Neural cell (in vitro differentiated cells): ENCODE measurements around the gene COL23A1. TPM values are rescaled to one million over a fixed set of nuclear protein-coding genes. Genes with fewer than 3 reads are reported as not detected.

Source experiments
- H2AFZ ChIP-seq: fragments of 200-600, 300-800 bp; sonication (generic), shearing (Covaris generic); 2 replicates; pipeline ENCODE4 v1.6.0; 2014; ENCODE audit warnings: low read depth, mild to moderate bottlenecking, antibody characterized with exemption, low read length, moderate library complexity
- H3F3A ChIP-seq: fragments of 200-600 bp; shearing (Covaris generic); 2 replicates; pipeline ENCODE4 v1.6.1; 2016; ENCODE audit warnings: mild to moderate bottlenecking, moderate library complexity, mixed read lengths, antibody characterized with exemption, low read length; ENCODE audit not compliant: insufficient read depth, poor library complexity, severe bottlenecking
- H3K27ac ChIP-seq: fragments of 200-600, 300-800 bp; sonication (generic), shearing (Covaris generic); 2 replicates; pipeline ENCODE4 v1.5.1; 2014; ENCODE audit warnings: mild to moderate bottlenecking, low read length, moderate library complexity
- H3K27me3 ChIP-seq: fragments of 300-800, 200-600 bp; sonication (generic), shearing (Covaris generic); 2 replicates; pipeline ENCODE4 v1.6.0; 2014; ENCODE audit warnings: mild to moderate bottlenecking, low read depth, low read length, moderate library complexity; ENCODE audit not compliant: insufficient read depth
- H3K36me3 ChIP-seq: fragments of 300-800, 200-600 bp; sonication (generic), shearing (Covaris generic); 2 replicates; pipeline ENCODE4 v1.5.1; 2014; ENCODE audit warnings: mild to moderate bottlenecking, antibody characterized with exemption, low read length, moderate library complexity; ENCODE audit not compliant: insufficient read depth
- H3K4me2 ChIP-seq: fragments of 300-800, 200-600 bp; sonication (generic), shearing (Covaris generic); 2 replicates; pipeline ENCODE4 v1.6.0; 2014; ENCODE audit warnings: mild to moderate bottlenecking, low read length
- H3K4me3 ChIP-seq: fragments of 300-800, 200-600 bp; sonication (generic), shearing (Covaris generic); 2 replicates; pipeline ENCODE4 v1.5.1; 2014; ENCODE audit warnings: mild to moderate bottlenecking, low read length, moderate library complexity
- H3K79me2 ChIP-seq: fragments of 200-600 bp; shearing (Covaris generic); replicated peaks from 2 replicates; pipeline ENCODE4 v1.6.0; 2014; ENCODE audit warnings: mild to moderate bottlenecking, low read length, moderate library complexity; ENCODE audit not compliant: insufficient read depth
- H3K9ac ChIP-seq: fragments of 300-800, 200-600 bp; sonication (generic), shearing (Covaris generic); 2 replicates; pipeline ENCODE4 v1.6.1; 2016; ENCODE audit warnings: mild to moderate bottlenecking, low read length, mixed read lengths
- H3K9me2 ChIP-seq: fragments of 200-600 bp; shearing (Covaris generic); 2 replicates; pipeline ENCODE4 v1.6.1; 2016; ENCODE audit warnings: mild to moderate bottlenecking, low read length, mixed read lengths; ENCODE audit not compliant: insufficient read depth
- H3K9me3 ChIP-seq: fragments of 200-600, 300-800 bp; sonication (generic), shearing (Covaris generic); 2 replicates; pipeline ENCODE4 v1.6.1; 2016; ENCODE audit warnings: mild to moderate bottlenecking, mixed run types, low read length, moderate library complexity, mixed read lengths
- H4K20me1 ChIP-seq: fragments of 200-600 bp; shearing (Covaris generic); 2 replicates; pipeline ENCODE4 v1.6.1; 2016; ENCODE audit warnings: mild to moderate bottlenecking, mixed run types; ENCODE audit not compliant: insufficient read depth
- EP300 ChIP-seq: fragments of 450-650 bp; conservative IDR thresholded peaks from 2 replicates; pipeline ENCODE4 v1.6.1; 2014; ENCODE audit warnings: antibody characterized with exemption, mild to moderate bottlenecking, moderate library complexity; ENCODE audit not compliant: poor library complexity, severe bottlenecking
- EZH2 ChIP-seq: fragments of 200-600, 300-800 bp; shearing (Covaris generic), sonication (generic); IDR thresholded peaks from 2 replicates; pipeline ENCODE4 v1.6.1; 2014; ENCODE audit warnings: antibody characterized with exemption, low read length, borderline replicate concordance, mild to moderate bottlenecking; ENCODE audit not compliant: insufficient read depth, poor library complexity, severe bottlenecking
- MXI1 ChIP-seq: fragments of 450-650 bp; conservative IDR thresholded peaks from 2 replicates; pipeline ENCODE4 v1.6.1; 2014; ENCODE audit warnings: antibody characterized with exemption, mild to moderate bottlenecking; ENCODE audit not compliant: poor library complexity, severe bottlenecking
- POLR2AphosphoS5 ChIP-seq: IDR thresholded peaks from 2 replicates; pipeline ENCODE4 v1.6.1; 2012
- RAD21 ChIP-seq: fragments of 450-650 bp; conservative IDR thresholded peaks from 2 replicates; pipeline ENCODE4 v1.6.1; 2014; ENCODE audit warnings: antibody characterized with exemption, mild to moderate bottlenecking, moderate library complexity
- SMC3 ChIP-seq: fragments of 450-650 bp; conservative IDR thresholded peaks from 2 replicates; pipeline ENCODE4 v1.6.1; 2014; ENCODE audit warnings: antibody characterized with exemption, mild to moderate bottlenecking, moderate library complexity; ENCODE audit not compliant: poor library complexity
- TAF1 ChIP-seq: IDR thresholded peaks from 2 replicates; pipeline ENCODE4 v1.6.1; 2012; ENCODE audit warnings: low read depth
- polyA plus RNA-seq: library from polyadenylated mRNA; depleted of rRNA; stranded (reverse); fragments of >200 nt; gene quantifications from 2 replicates; pipeline ENCODE4 v1.2.3, GENCODE V29; 2014
- TF ChIP-seq, protein P1 (sequence below): IDR thresholded peaks from 2 replicates; pipeline ENCODE4 v1.6.1; 2012; ENCODE audit warnings: borderline replicate concordance
- TF ChIP-seq, protein P2 (sequence below): fragments of 450-650 bp; IDR thresholded peaks from 2 replicates; pipeline ENCODE4 v1.5.1; 2014; ENCODE audit warnings: antibody characterized with exemption, mild to moderate bottlenecking, moderate library complexity; ENCODE audit not compliant: poor library complexity, severe bottlenecking

The COL23A1 gene
- polyA plus RNA-seq, 1 donor from 2014 or later, result not detected

DNA sequence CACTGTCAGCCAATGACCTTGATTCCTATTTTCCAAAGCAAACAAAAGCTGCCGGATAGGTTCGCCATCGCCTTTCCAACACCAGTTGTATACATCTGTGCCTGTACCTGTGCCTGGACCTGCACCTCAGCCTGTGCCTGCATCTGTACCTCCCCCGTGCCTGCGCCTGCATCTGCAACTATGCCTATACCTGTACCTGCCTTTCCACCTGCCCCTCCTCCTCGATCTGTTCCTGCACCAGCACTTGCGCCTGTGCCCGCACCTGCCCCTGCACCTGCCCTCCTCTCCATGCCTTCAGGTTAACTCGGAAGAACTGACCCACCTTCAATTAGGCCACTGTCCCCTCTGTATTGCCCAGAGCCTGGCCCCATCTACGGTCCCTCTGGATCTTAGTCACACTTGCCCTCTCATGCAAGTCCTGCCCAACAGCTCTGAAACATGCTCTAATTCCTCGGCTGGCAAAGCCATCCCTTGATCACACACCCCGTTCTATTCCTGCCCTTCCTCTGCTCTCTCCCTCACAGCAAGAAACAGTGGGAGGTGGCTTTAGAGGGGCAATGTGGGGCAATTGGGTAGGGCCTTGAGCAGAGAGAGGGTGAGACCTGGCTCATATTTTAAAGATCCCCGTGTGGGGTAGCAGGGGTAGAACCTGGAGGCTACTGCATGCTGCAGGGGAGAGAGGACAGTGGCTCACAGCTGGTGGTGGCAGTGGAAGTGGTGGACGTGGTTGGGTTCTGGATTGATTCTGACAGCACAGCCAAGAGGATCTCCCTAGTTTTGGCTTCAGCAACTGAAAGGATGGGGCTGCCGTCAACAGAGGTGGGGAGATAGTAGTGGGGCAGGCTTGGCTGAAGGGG lies 298.0 kb downstream of the COL23A1 start:
- Histone ChIP-seq H2AFZ (no peak overlapping the region), H3K9me2 (no peaks in the 10 kb centered on the region), H3K27me3 (no peaks in the 10 kb centered on the region), H3K36me3 (no peaks in the 10 kb centered on the region), H3F3A (no peaks in the 10 kb centered on the region), H3K9me3 (no peaks in the 10 kb centered on the region), H3K27ac (no peak overlapping the region), H3K4me2 (no peak overlapping the region), H3K9ac (no peak overlapping the region), H3K79me2 (no peaks in the 10 kb centered on the region), H3K4me3 (no peak overlapping the region), H4K20me1 (no peaks in the 10 kb centered on the region)
- TF ChIP-seq MXI1 (no peak), TAF1 (no peak), EZH2 (no peak), POLR2AphosphoS5 (no peak), SMC3 (no peak), EP300 (no peak), RAD21 (no peak)
- TF ChIP-seq, protein P1, sequence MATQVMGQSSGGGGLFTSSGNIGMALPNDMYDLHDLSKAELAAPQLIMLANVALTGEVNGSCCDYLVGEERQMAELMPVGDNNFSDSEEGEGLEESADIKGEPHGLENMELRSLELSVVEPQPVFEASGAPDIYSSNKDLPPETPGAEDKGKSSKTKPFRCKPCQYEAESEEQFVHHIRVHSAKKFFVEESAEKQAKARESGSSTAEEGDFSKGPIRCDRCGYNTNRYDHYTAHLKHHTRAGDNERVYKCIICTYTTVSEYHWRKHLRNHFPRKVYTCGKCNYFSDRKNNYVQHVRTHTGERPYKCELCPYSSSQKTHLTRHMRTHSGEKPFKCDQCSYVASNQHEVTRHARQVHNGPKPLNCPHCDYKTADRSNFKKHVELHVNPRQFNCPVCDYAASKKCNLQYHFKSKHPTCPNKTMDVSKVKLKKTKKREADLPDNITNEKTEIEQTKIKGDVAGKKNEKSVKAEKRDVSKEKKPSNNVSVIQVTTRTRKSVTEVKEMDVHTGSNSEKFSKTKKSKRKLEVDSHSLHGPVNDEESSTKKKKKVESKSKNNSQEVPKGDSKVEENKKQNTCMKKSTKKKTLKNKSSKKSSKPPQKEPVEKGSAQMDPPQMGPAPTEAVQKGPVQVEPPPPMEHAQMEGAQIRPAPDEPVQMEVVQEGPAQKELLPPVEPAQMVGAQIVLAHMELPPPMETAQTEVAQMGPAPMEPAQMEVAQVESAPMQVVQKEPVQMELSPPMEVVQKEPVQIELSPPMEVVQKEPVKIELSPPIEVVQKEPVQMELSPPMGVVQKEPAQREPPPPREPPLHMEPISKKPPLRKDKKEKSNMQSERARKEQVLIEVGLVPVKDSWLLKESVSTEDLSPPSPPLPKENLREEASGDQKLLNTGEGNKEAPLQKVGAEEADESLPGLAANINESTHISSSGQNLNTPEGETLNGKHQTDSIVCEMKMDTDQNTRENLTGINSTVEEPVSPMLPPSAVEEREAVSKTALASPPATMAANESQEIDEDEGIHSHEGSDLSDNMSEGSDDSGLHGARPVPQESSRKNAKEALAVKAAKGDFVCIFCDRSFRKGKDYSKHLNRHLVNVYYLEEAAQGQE, result no peak
- TF ChIP-seq, protein P2, sequence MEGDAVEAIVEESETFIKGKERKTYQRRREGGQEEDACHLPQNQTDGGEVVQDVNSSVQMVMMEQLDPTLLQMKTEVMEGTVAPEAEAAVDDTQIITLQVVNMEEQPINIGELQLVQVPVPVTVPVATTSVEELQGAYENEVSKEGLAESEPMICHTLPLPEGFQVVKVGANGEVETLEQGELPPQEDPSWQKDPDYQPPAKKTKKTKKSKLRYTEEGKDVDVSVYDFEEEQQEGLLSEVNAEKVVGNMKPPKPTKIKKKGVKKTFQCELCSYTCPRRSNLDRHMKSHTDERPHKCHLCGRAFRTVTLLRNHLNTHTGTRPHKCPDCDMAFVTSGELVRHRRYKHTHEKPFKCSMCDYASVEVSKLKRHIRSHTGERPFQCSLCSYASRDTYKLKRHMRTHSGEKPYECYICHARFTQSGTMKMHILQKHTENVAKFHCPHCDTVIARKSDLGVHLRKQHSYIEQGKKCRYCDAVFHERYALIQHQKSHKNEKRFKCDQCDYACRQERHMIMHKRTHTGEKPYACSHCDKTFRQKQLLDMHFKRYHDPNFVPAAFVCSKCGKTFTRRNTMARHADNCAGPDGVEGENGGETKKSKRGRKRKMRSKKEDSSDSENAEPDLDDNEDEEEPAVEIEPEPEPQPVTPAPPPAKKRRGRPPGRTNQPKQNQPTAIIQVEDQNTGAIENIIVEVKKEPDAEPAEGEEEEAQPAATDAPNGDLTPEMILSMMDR, result no peak

DNA sequence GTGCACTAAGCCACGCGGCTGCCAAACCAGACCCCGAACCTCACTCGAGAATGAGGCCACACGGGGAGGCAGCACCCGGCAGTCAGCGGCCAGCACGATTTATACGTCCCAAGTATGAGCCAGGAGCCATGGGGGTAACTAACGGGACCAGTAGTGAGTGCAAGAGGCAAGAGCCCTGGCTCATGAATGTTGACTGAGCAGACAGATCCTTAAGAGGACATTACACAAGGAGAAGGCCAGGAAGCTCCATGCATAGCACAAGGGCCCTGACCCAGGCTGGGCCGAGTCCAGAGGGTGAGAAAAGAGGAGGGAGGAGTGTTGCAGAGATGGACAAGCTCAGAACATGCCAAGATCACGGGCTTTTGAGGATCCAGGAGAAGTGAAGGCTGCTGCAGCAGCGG lies 299.0 kb downstream of the COL23A1 start:
- Histone ChIP-seq H3K4me2 (no peak overlapping the region), H2AFZ (no peak overlapping the region), H3K27me3 (no peaks in the 10 kb centered on the region), H3K9ac (no peak overlapping the region), H3K79me2 (no peaks in the 10 kb centered on the region), H4K20me1 (no peaks in the 10 kb centered on the region), H3K4me3 (no peak overlapping the region), H3K9me2 (no peaks in the 10 kb centered on the region), H3K36me3 (no peaks in the 10 kb centered on the region), H3K27ac (no peak overlapping the region), H3F3A (no peaks in the 10 kb centered on the region), H3K9me3 (no peaks in the 10 kb centered on the region)
- TF ChIP-seq RAD21, result no peak
